Liver (tissue), 9 donors: ENCODE measurements around the gene TANC1. TPM values are rescaled to one million over a fixed set of nuclear protein-coding genes. Genes with fewer than 3 reads are reported as not detected.

Experiments
- DNase-seq: peaks from one replicate; pipeline ENCODE4 v3.0.0-alpha.2; 2017; ENCODE audit warnings: low spot score
- H3K27ac ChIP-seq, 2 donors: one replicate each; pipeline ENCODE4 v1.7.0; 2013; ENCODE audit warnings: inconsistent platforms in 2 of 2, low read length in 2 of 2, control low read depth in 1 of 2, low read depth in 1 of 2, mild to moderate bottlenecking in 1 of 2
- H3K27me3 ChIP-seq, 4 donors: one replicate each; pipeline versions ENCODE4 v1.6.1 to v1.7.0; 2013; ENCODE audit warnings: low read length in 3 of 4, inconsistent platforms in 1 of 4, mild to moderate bottlenecking in 1 of 4, moderate library complexity in 1 of 4; ENCODE audit not compliant: control insufficient read depth in 4 of 4, insufficient read depth in 4 of 4
- H3K36me3 ChIP-seq, 4 donors: one replicate each; pipeline versions ENCODE4 v1.6.1 to v1.7.0; 2013; ENCODE audit warnings: low read length in 3 of 4, mild to moderate bottlenecking in 3 of 4, low read depth in 1 of 4, moderate library complexity in 1 of 4; ENCODE audit not compliant: control insufficient read depth in 4 of 4, insufficient read depth in 3 of 4
- H3K4me1 ChIP-seq, 4 donors: one replicate each; pipeline versions ENCODE4 v1.6.1 to v1.7.0; 2013; ENCODE audit warnings: low read length in 3 of 4, mild to moderate bottlenecking in 3 of 4, moderate library complexity in 1 of 4; ENCODE audit not compliant: control insufficient read depth in 4 of 4, insufficient read depth in 4 of 4
- H3K4me3 ChIP-seq, 3 donors: one replicate each; pipeline versions ENCODE4 v1.6.1 to v1.7.0; 2013; ENCODE audit warnings: low read length in 3 of 3, control low read depth in 1 of 3, low read depth in 1 of 3, mild to moderate bottlenecking in 1 of 3
- H3K9ac ChIP-seq, 2 donors: one replicate each; pipeline ENCODE4 v1.7.0; 2013; ENCODE audit warnings: low read length in 2 of 2, mild to moderate bottlenecking in 2 of 2, moderate library complexity in 2 of 2, control low read depth in 1 of 2, low read depth in 1 of 2
- H3K9me3 ChIP-seq, 4 donors: one replicate each; pipeline versions ENCODE4 v1.6.1 to v1.7.0; 2013; ENCODE audit warnings: low read length in 3 of 4; ENCODE audit not compliant: control insufficient read depth in 4 of 4
- FOXA1 ChIP-seq: IDR thresholded peaks from 2 replicates; pipeline ENCODE4 v1.6.1; 2016; ENCODE audit warnings: antibody characterized with exemption
- GABPA ChIP-seq, 2 donors: IDR thresholded peaks in 1 of 2; conservative IDR thresholded peaks in 1 of 2; 2 replicates each; pipeline ENCODE4 v1.6.1; 2016; ENCODE audit warnings: antibody characterized with exemption in 2 of 2, mild to moderate bottlenecking in 1 of 2, moderate library complexity in 1 of 2
- HNF4A ChIP-seq, 2 donors: conservative IDR thresholded peaks; 2 replicates each; pipeline ENCODE4 v1.6.1; 2016; ENCODE audit warnings: antibody characterized with exemption in 2 of 2, mild to moderate bottlenecking in 2 of 2
- HNF4G ChIP-seq: IDR thresholded peaks from 2 replicates; pipeline ENCODE4 v1.6.1; 2016; ENCODE audit warnings: antibody characterized with exemption
- RAD21 ChIP-seq, 2 donors: IDR thresholded peaks; 2 replicates each; pipeline ENCODE4 v1.6.1; 2016; ENCODE audit warnings: antibody characterized with exemption in 2 of 2, mild to moderate bottlenecking in 2 of 2
- YY1 ChIP-seq: IDR thresholded peaks from 2 replicates; pipeline ENCODE4 v1.6.1; 2016; ENCODE audit warnings: antibody characterized with exemption, mild to moderate bottlenecking
- polyA plus RNA-seq, 2 donors: library from polyadenylated mRNA; stranded (reverse) in 1 of 2; unstranded in 1 of 2; fragments of 200-250 nt in 1 of 2; fragments of >200 nt in 1 of 2; fragmentation: Nextera tagmentation in 1 of 2; extraction: Ambion mirVana in 1 of 2; gene quantifications; one replicate each; pipeline versions ENCODE4 v1.2.1 to v1.2.3, GENCODE V29; 2013 to 2015
- total RNA-seq, 2 donors: library from RNA; depleted of rRNA; stranded (reverse); fragments of >200 nt; gene quantifications; one replicate each; pipeline ENCODE4 v1.2.3, GENCODE V29; 2014
- TF ChIP-seq, protein P1 (sequence below): IDR thresholded peaks from 2 replicates; pipeline ENCODE4 v1.6.1; 2016; ENCODE audit warnings: antibody characterized with exemption
- TF ChIP-seq, protein P2 (sequence below): IDR thresholded peaks from 2 replicates; pipeline ENCODE4 v1.6.1; 2016; ENCODE audit warnings: antibody characterized with exemption, mild to moderate bottlenecking
- TF ChIP-seq, protein P3 (sequence below): IDR thresholded peaks from 2 replicates; pipeline ENCODE4 v1.6.1; 2016; ENCODE audit warnings: antibody characterized with exemption
- TF ChIP-seq, protein P4 (sequence below): IDR thresholded peaks from 2 replicates; pipeline ENCODE4 v1.6.1; 2016; ENCODE audit warnings: antibody characterized with exemption
- TF ChIP-seq, protein P5 (sequence below): fragments of 150-350 bp; IDR thresholded peaks from 2 replicates; pipeline ENCODE4 v1.5.1; 2017; ENCODE audit warnings: improper control_type of control experiment, low read depth, low read length; ENCODE audit not compliant: missing input control
- donor health status: healthy.
- donor health status: healthy.
- donor health status: healthy.
- donor health status: healthy.
- donor health status: healthy.

Gene TANC1
- total and polyA plus RNA-seq, 4 donors, result 3.7 to 17.7 (median 5.2) TPM

DNA sequence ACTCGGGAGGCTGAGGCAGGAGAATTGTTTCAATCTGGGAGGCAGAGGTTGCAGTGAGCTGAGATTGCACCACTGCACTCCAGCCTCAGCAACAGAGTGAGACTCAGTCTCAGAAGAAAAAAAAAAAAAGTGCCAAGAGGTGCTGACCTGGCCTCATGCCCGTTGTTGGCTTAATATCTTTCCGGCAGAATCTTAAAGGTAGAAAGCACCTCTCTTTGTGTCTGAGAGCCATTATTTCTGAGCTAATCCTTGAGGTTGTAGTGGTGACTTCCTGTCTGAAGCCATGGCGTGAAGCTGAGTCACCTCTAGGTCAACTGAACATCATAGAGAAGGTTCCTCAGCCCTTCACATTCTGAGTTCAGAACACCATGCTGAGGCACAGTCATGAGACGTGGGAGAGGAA lies 257.6 kb downstream of the TANC1 start (continued):
- no peak for TF ChIP-seq GABPA (IDR thresholded peaks at IDR 0.05 in 1 of 2, conservative IDR thresholded peaks at IDR 0.05 in 1 of 2)
- TF ChIP-seq, protein P1, sequence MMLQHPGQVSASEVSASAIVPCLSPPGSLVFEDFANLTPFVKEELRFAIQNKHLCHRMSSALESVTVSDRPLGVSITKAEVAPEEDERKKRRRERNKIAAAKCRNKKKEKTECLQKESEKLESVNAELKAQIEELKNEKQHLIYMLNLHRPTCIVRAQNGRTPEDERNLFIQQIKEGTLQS, result no peak

DNA sequence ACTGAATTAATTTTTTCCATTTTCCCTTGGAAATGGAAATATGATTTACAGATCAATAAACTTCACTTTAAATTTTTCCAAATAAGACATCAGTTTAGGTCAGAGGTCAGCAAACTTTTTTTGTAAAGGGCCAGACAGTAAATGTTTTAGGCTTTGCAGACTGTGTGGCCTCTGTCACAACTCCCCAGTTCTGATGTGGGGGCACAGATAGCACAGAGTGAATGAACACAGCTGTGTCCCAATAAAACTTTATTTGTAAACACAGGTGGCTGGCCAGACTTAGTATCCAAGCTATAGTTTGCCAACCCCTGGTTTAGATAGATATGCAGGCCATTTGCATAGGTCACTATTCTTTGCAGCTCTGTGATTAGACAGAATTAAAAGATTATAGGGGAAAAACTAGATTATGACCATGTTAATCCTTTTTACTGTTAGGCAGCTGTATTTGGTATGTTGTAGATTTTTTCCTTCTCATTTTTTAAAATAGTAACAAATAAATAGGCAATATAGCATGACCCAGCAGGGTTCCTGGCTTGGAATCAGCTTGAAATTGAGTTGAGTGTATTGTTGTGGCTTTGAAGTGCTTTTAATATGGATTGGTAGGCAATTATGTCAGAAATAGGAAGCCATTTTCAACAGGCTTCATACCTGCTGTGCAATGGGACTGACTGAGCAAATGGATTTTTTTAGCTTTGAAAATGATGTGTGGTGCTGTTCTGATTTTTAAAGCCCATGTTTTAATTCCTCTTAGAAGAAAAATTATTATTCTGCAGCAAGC lies 258.4 kb downstream of the TANC1 start:
- Histone ChIP-seq H3K27ac (no peak overlapping the region), H3K9me3 (no peaks in the 10 kb centered on the region), H3K9ac (no peak overlapping the region), H3K4me1 (no peaks in the 10 kb centered on the region), H3K4me3 (no peak overlapping the region), H3K27me3 (no peaks in the 10 kb centered on the region), H3K36me3 (peaks cover 15 to 29% (median 24%) of the 10 kb centered on the region in 4 donors)
- no peak for TF ChIP-seq HNF4A (conservative IDR thresholded peaks at IDR 0.05)
- TF ChIP-seq YY1, result no peak
- TF ChIP-seq, protein P2, sequence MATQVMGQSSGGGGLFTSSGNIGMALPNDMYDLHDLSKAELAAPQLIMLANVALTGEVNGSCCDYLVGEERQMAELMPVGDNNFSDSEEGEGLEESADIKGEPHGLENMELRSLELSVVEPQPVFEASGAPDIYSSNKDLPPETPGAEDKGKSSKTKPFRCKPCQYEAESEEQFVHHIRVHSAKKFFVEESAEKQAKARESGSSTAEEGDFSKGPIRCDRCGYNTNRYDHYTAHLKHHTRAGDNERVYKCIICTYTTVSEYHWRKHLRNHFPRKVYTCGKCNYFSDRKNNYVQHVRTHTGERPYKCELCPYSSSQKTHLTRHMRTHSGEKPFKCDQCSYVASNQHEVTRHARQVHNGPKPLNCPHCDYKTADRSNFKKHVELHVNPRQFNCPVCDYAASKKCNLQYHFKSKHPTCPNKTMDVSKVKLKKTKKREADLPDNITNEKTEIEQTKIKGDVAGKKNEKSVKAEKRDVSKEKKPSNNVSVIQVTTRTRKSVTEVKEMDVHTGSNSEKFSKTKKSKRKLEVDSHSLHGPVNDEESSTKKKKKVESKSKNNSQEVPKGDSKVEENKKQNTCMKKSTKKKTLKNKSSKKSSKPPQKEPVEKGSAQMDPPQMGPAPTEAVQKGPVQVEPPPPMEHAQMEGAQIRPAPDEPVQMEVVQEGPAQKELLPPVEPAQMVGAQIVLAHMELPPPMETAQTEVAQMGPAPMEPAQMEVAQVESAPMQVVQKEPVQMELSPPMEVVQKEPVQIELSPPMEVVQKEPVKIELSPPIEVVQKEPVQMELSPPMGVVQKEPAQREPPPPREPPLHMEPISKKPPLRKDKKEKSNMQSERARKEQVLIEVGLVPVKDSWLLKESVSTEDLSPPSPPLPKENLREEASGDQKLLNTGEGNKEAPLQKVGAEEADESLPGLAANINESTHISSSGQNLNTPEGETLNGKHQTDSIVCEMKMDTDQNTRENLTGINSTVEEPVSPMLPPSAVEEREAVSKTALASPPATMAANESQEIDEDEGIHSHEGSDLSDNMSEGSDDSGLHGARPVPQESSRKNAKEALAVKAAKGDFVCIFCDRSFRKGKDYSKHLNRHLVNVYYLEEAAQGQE, result no peak
- TF ChIP-seq HNF4G, result no peak
- no peak for TF ChIP-seq GABPA (IDR thresholded peaks at IDR 0.05 in 1 of 2, conservative IDR thresholded peaks at IDR 0.05 in 1 of 2)
- no peak for TF ChIP-seq FOXA1
- TF ChIP-seq, protein P3, sequence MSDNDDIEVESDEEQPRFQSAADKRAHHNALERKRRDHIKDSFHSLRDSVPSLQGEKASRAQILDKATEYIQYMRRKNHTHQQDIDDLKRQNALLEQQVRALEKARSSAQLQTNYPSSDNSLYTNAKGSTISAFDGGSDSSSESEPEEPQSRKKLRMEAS, result no peak
- TF ChIP-seq, protein P4, sequence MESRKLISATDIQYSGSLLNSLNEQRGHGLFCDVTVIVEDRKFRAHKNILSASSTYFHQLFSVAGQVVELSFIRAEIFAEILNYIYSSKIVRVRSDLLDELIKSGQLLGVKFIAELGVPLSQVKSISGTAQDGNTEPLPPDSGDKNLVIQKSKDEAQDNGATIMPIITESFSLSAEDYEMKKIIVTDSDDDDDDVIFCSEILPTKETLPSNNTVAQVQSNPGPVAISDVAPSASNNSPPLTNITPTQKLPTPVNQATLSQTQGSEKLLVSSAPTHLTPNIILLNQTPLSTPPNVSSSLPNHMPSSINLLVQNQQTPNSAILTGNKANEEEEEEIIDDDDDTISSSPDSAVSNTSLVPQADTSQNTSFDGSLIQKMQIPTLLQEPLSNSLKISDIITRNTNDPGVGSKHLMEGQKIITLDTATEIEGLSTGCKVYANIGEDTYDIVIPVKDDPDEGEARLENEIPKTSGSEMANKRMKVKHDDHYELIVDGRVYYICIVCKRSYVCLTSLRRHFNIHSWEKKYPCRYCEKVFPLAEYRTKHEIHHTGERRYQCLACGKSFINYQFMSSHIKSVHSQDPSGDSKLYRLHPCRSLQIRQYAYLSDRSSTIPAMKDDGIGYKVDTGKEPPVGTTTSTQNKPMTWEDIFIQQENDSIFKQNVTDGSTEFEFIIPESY, result no peak
- TF ChIP-seq, protein P1, result no peak
- TF ChIP-seq RAD21 (IDR thresholded peaks at IDR 0.05), result no peak
- TF ChIP-seq, protein P5, sequence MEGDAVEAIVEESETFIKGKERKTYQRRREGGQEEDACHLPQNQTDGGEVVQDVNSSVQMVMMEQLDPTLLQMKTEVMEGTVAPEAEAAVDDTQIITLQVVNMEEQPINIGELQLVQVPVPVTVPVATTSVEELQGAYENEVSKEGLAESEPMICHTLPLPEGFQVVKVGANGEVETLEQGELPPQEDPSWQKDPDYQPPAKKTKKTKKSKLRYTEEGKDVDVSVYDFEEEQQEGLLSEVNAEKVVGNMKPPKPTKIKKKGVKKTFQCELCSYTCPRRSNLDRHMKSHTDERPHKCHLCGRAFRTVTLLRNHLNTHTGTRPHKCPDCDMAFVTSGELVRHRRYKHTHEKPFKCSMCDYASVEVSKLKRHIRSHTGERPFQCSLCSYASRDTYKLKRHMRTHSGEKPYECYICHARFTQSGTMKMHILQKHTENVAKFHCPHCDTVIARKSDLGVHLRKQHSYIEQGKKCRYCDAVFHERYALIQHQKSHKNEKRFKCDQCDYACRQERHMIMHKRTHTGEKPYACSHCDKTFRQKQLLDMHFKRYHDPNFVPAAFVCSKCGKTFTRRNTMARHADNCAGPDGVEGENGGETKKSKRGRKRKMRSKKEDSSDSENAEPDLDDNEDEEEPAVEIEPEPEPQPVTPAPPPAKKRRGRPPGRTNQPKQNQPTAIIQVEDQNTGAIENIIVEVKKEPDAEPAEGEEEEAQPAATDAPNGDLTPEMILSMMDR, result no peak
- no peak for DNase-seq
